HG03045 (cell line): Measurements from ENCODE around the gene OAF.
"Not testable (repeated sequence)": the region's sequence is repeated elsewhere in the genome, so short reads cannot be mapped to it uniquely, and the experiment has no call there.

Source experiments
- ATAC-seq: cut with Tn5 transposase; IDR thresholded peaks from one replicate; pipeline ENCODE4 v1.9.1; 2021; ENCODE audit warnings: mild to moderate bottlenecking, moderate library complexity; ENCODE audit not compliant: unreplicated experiment

Gene OAF

GRCh38 chr11:120238968-120239620 is 28.3 kb downstream of the OAF start:
- ATAC-seq = no peak

GRCh38 chr11:120239713-120240640 is 29.1 kb downstream of the OAF start, which contains the start of gene POU2F3:
Gene POU2F3, plus strand, starts transcription at chr11:120240140. Its CDS starts 204 bp downstream, at chr11:120240344.
- no peak for ATAC-seq

- ATAC-seq = no peak
Observed at GRCh38 chr11:120240866-120241265, 30.0 kb downstream of the OAF start.

GRCh38 chr11:120241277-120241676 is 30.4 kb downstream of the OAF start:
- ATAC-seq = no peak

- ATAC-seq = no peak
Observed at GRCh38 chr11:120243221-120243620, 32.4 kb downstream of the OAF start.

- no peak for ATAC-seq
Observed at GRCh38 chr11:120244476-120245365, 33.9 kb downstream of the OAF start.

- ATAC-seq = no peak
Observed at GRCh38 chr11:120245434-120245833, 34.6 kb downstream of the OAF start.

GRCh38 chr11:120248551-120249278 is 37.9 kb downstream of the OAF start:
- ATAC-seq = peak; percentile 51

- ATAC-seq = no peak
Observed at GRCh38 chr11:120249279-120250262, 38.7 kb downstream of the OAF start.

- ATAC-seq = not testable (repeated sequence)
Observed at GRCh38 chr11:120253377-120253776, 42.5 kb downstream of the OAF start.

GRCh38 chr11:120254788-120255518 is 44.1 kb downstream of the OAF start:
- ATAC-seq = peak; percentile 51

GRCh38 chr11:120255519-120255866 is 44.7 kb downstream of the OAF start:
- ATAC-seq = no peak

GRCh38 chr11:120256178-120256577 is 45.3 kb downstream of the OAF start:
- ATAC-seq = no peak

GRCh38 chr11:120256779-120257178 is 45.9 kb downstream of the OAF start:
- ATAC-seq = no peak

GRCh38 chr11:120257346-120257745 is 46.5 kb downstream of the OAF start:
- ATAC-seq = no peak

GRCh38 chr11:120258661-120259060 is 47.8 kb downstream of the OAF start:
- ATAC-seq = no peak

GRCh38 chr11:120259241-120259640 is 48.4 kb downstream of the OAF start:
- no peak for ATAC-seq

- no peak for ATAC-seq
Observed at GRCh38 chr11:120259988-120260565, 49.2 kb downstream of the OAF start.
